ENCODE measurements around the gene CCDC175. TPM values are rescaled to one million over a fixed set of nuclear protein-coding genes. Genes with fewer than 3 reads are reported as not detected.

The CCDC175 gene
- total and polyA plus RNA-seq, 4 donors: not detected

DNA sequence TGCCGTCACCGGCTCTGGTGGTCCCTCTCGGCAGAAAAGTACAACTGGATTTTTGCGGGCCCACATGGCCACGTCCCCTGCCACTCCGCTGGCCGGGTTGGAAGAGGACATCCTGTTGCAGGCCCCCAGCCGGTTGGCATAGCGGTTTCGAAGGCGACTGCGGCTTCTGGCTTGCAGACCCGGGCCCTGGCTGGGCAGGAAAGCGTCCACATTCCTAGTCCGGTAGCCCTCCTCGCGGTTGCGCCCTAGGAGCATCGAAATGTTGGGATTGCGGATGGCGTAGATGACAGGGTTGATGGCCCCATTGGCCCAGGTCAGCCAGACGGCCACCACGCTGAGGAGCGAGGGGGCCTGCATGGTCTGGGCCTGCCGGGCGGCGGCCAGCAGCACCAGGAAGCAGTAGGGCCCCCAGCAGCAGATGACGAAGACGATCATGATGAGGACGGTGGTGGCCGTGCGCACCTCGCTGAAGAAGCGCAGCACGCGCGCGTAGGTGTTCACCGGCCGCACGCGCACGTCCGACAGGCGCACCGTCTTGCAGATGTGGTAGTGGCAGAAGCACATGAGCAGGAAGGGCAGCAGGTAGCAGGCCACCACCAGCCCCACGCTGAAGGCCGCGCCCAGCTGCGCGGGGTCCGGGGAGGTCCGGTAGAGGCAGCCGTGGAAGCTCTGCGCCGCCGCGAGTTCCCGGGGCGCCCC is 112.7 kb downstream of the CCDC175 start:
- TF ChIP-seq, protein P1, sequence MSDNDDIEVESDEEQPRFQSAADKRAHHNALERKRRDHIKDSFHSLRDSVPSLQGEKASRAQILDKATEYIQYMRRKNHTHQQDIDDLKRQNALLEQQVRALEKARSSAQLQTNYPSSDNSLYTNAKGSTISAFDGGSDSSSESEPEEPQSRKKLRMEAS (IDR thresholded peaks at IDR 0.05): no peak
- TF ChIP-seq NR2F2 (IDR thresholded peaks at IDR 0.05) (no peak), GABPA (IDR thresholded peaks at IDR 0.05 in 1 of 2, conservative IDR thresholded peaks at IDR 0.05 in 1 of 2) (no peak)
- peaks cover 0 to 4% (median 1%) of the 10 kb centered on the region in 4 donors for H3K36me3 ChIP-seq (ENCODE audit: control insufficient read depth in 4 of 4, insufficient read depth in 3 of 4, low read depth in 1 of 4, low read length in 3 of 4)
- peak overlapping the region in 2 of 3 donors; percentile 54 to 81 for H3K4me3 ChIP-seq (ENCODE audit: low read depth in 1 of 3, low read length in 3 of 3)
- H3K27me3 ChIP-seq (ENCODE audit: control insufficient read depth in 4 of 4, insufficient read depth in 4 of 4, low read length in 3 of 4): no peaks in the 10 kb centered on the region
- H3K9ac ChIP-seq (ENCODE audit: low read depth in 1 of 2, low read length in 2 of 2): peak overlapping the region in 1 of 2 donors; percentile 37
- 36% methylated on average over 60 of the region's 60 CpGs for WGBS
- peaks cover 0 to 15% (median 12%) of the 10 kb centered on the region in 4 donors for H3K4me1 ChIP-seq (ENCODE audit: control insufficient read depth in 4 of 4, insufficient read depth in 4 of 4, low read length in 3 of 4)
- H3K27ac ChIP-seq (ENCODE audit: low read depth in 1 of 2, low read length in 2 of 2): peak overlapping the region; percentile 6 to 50
- DNase-seq (ENCODE audit: low spot score): no peak
- H3K9me3 ChIP-seq (ENCODE audit: control insufficient read depth in 4 of 4, low read length in 3 of 4): no peaks in the 10 kb centered on the region

DNA sequence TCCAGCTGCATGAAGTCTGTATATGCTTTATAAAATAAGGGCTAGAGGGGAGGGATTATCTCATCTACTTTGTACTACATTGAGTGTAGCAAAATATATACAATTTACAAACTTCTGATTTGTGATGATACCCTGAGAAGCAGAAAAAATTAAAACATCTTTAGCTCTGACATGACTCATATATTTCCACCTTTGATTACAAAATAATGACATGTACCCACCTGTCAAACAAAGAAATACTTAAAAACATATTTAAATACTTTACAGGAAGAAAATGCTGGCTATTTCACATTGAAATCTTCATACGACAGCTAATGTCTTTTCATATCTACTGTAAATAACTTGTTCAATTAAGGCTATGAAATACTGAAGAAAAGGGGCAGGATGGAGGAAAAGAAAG is 114.7 kb downstream of the CCDC175 start:
- no peaks in the 10 kb centered on the region for H3K9me3 ChIP-seq (ENCODE audit: control insufficient read depth in 4 of 4, low read length in 3 of 4)
- no peak for DNase-seq (ENCODE audit: low spot score)
- peaks cover 0 to 4% (median 0%) of the 10 kb centered on the region in 4 donors for H3K36me3 ChIP-seq (ENCODE audit: control insufficient read depth in 4 of 4, insufficient read depth in 3 of 4, low read depth in 1 of 4, low read length in 3 of 4)
- H3K27me3 ChIP-seq (ENCODE audit: control insufficient read depth in 4 of 4, insufficient read depth in 4 of 4, low read length in 3 of 4): no peaks in the 10 kb centered on the region
- H3K9ac ChIP-seq (ENCODE audit: low read depth in 1 of 2, low read length in 2 of 2): no peak overlapping the region
- TF ChIP-seq, protein P2, sequence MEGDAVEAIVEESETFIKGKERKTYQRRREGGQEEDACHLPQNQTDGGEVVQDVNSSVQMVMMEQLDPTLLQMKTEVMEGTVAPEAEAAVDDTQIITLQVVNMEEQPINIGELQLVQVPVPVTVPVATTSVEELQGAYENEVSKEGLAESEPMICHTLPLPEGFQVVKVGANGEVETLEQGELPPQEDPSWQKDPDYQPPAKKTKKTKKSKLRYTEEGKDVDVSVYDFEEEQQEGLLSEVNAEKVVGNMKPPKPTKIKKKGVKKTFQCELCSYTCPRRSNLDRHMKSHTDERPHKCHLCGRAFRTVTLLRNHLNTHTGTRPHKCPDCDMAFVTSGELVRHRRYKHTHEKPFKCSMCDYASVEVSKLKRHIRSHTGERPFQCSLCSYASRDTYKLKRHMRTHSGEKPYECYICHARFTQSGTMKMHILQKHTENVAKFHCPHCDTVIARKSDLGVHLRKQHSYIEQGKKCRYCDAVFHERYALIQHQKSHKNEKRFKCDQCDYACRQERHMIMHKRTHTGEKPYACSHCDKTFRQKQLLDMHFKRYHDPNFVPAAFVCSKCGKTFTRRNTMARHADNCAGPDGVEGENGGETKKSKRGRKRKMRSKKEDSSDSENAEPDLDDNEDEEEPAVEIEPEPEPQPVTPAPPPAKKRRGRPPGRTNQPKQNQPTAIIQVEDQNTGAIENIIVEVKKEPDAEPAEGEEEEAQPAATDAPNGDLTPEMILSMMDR (IDR thresholded peaks at IDR 0.05; ENCODE audit: low read depth, low read length, missing input control): no peak
- WGBS: 95% methylated on average over 1 of the region's 1 CpG
- H3K4me1 ChIP-seq (ENCODE audit: control insufficient read depth in 4 of 4, insufficient read depth in 4 of 4, low read length in 3 of 4): peaks cover 0 to 15% (median 12%) of the 10 kb centered on the region in 4 donors
- no peak overlapping the region for H3K27ac ChIP-seq (ENCODE audit: low read depth in 1 of 2, low read length in 2 of 2)
- no peak overlapping the region for H3K4me3 ChIP-seq (ENCODE audit: low read depth in 1 of 3, low read length in 3 of 3)

DNA sequence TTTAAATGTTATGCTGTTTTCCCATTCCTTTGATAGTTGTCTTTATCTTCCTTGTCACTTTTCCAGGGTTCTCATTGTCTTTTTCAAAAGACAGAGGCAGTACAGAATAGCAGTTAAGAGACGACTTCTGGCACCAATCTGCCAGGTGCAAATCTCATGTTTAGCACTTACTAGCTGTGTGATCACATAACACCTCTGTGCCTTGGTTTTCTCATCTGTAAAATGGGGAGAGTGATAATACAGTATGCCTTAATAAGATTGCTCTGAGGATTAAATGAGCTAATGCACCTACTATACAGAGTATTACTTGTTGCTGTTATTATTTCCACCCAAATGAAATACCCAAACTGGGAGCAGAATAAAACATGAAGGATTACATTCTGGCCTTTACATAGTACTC is 116.2 kb downstream of the CCDC175 start:
- TF ChIP-seq TAF1 (conservative IDR thresholded peaks at IDR 0.05): no peak
- TF ChIP-seq SP1 (IDR thresholded peaks at IDR 0.05): no peak
- TF ChIP-seq NR2F2 (IDR thresholded peaks at IDR 0.05): no peak
- TF ChIP-seq, protein P2 (IDR thresholded peaks at IDR 0.05; ENCODE audit: low read depth, low read length, missing input control): no peak
- TF ChIP-seq YY1 (IDR thresholded peaks at IDR 0.05): no peak
- TF ChIP-seq HNF4G (IDR thresholded peaks at IDR 0.05): no peak
- TF ChIP-seq HNF4A (conservative IDR thresholded peaks at IDR 0.05): no peak
- TF ChIP-seq, protein P3, sequence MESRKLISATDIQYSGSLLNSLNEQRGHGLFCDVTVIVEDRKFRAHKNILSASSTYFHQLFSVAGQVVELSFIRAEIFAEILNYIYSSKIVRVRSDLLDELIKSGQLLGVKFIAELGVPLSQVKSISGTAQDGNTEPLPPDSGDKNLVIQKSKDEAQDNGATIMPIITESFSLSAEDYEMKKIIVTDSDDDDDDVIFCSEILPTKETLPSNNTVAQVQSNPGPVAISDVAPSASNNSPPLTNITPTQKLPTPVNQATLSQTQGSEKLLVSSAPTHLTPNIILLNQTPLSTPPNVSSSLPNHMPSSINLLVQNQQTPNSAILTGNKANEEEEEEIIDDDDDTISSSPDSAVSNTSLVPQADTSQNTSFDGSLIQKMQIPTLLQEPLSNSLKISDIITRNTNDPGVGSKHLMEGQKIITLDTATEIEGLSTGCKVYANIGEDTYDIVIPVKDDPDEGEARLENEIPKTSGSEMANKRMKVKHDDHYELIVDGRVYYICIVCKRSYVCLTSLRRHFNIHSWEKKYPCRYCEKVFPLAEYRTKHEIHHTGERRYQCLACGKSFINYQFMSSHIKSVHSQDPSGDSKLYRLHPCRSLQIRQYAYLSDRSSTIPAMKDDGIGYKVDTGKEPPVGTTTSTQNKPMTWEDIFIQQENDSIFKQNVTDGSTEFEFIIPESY (IDR thresholded peaks at IDR 0.05): no peak
- no peaks in the 10 kb centered on the region for H3K27me3 ChIP-seq (ENCODE audit: control insufficient read depth in 4 of 4, insufficient read depth in 4 of 4, low read length in 3 of 4)
- no peaks in the 10 kb centered on the region for H3K9me3 ChIP-seq (ENCODE audit: control insufficient read depth in 4 of 4, low read length in 3 of 4)
- H3K36me3 ChIP-seq (ENCODE audit: control insufficient read depth in 4 of 4, insufficient read depth in 3 of 4, low read depth in 1 of 4, low read length in 3 of 4): peaks cover 0 to 5% (median 1%) of the 10 kb centered on the region in 4 donors
- no peak overlapping the region for H3K9ac ChIP-seq (ENCODE audit: low read depth in 1 of 2, low read length in 2 of 2)
- H3K4me3 ChIP-seq (ENCODE audit: low read depth in 1 of 3, low read length in 3 of 3): no peak overlapping the region
- 96% methylated on average over 1 of the region's 1 CpG for WGBS
- peaks cover 0 to 12% (median 11%) of the 10 kb centered on the region in 4 donors for H3K4me1 ChIP-seq (ENCODE audit: control insufficient read depth in 4 of 4, insufficient read depth in 4 of 4, low read length in 3 of 4)
- H3K27ac ChIP-seq (ENCODE audit: low read depth in 1 of 2, low read length in 2 of 2): no peak overlapping the region
- DNase-seq (ENCODE audit: low spot score): no peak
